ENCODE measurements around the gene PPFIBP2.

GRCh38 chr11:7673724-7674434 lies 160.1 kb downstream of the PPFIBP2 start:
- TF ChIP-seq CTCF (IDR thresholded peaks at IDR 0.05) (no peak), POLR2A (IDR thresholded peaks at IDR 0.05; ENCODE audit: low read depth) (no peak), EP300 (IDR thresholded peaks at IDR 0.05) (no peak), POLR2AphosphoS5 (IDR thresholded peaks at IDR 0.05) (no peak)

Measured in esophagus muscularis mucosa (tissue), 4 donors.